Measurements from ENCODE around the gene QRFPR.

The QRFPR gene

GRCh38 chr4:121375262-121375661, 5.6 kb downstream of the QRFPR start:
- Histone ChIP-seq H3K9ac (ENCODE audit: insufficient read length, low read depth) (no peak overlapping the region), H3K36me3 (ENCODE audit: insufficient read depth, insufficient read length, low read length) (no peaks in the 10 kb centered on the region), H3K4me1 (ENCODE audit: insufficient read depth, insufficient read length) (no peaks in the 10 kb centered on the region), H3K27me3 (ENCODE audit: insufficient read depth, insufficient read length) (peaks cover 16% of the 10 kb centered on the region), H3K4me3 (ENCODE audit: insufficient read length, low read depth) (no peak overlapping the region), H3K9me3 (ENCODE audit: insufficient read depth, low read length) (no peaks in the 10 kb centered on the region)
- TF ChIP-seq YY1 (IDR thresholded peaks at IDR 0.05; ENCODE audit: insufficient read depth, insufficient read length) (no peak), SUZ12 (IDR thresholded peaks at IDR 0.05; ENCODE audit: extremely low read depth, insufficient read depth, insufficient read length) (no peak), ZNF274 (IDR thresholded peaks at IDR 0.05; ENCODE audit: low read depth, low read length) (no peak)
- DNase-seq (ENCODE audit: low read depth, low spot score) = no peak

DNA sequence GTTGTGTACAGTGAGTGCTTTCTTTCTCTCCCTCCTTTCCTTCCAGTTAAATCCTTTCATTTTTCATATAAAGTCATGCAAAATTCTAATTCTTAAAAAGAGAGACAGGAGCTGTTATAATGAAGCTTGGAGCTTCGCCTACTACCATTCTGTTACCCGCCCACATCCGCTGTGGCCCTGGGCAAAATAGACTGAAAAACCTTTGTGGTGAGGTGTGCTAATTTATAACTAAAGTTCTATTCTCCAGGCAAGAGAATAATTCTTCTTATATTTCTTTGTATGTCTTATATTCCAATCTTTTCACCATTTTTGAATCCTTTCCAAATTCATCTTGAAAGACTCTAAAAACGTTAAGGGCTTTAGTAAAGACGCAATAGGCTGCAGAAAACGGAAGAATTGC, 7.0 kb downstream of the QRFPR start:
- TF ChIP-seq YY1 (IDR thresholded peaks at IDR 0.05; ENCODE audit: insufficient read depth, insufficient read length) = no peak
- TF ChIP-seq ZNF274 (IDR thresholded peaks at IDR 0.05; ENCODE audit: low read depth, low read length) = no peak
- no peak for TF ChIP-seq SUZ12 (IDR thresholded peaks at IDR 0.05; ENCODE audit: extremely low read depth, insufficient read depth, insufficient read length)
- H3K4me3 ChIP-seq (ENCODE audit: insufficient read length, low read depth) = no peak overlapping the region
- no peak for DNase-seq (ENCODE audit: low read depth, low spot score)
- no peaks in the 10 kb centered on the region for H3K36me3 ChIP-seq (ENCODE audit: insufficient read depth, insufficient read length, low read length)
- H3K4me1 ChIP-seq (ENCODE audit: insufficient read depth, insufficient read length) = no peaks in the 10 kb centered on the region
- no peaks in the 10 kb centered on the region for H3K9me3 ChIP-seq (ENCODE audit: insufficient read depth, low read length)
- no peak overlapping the region for H3K9ac ChIP-seq (ENCODE audit: insufficient read length, low read depth)
- H3K27me3 ChIP-seq (ENCODE audit: insufficient read depth, insufficient read length) = peaks cover 2% of the 10 kb centered on the region

DNA sequence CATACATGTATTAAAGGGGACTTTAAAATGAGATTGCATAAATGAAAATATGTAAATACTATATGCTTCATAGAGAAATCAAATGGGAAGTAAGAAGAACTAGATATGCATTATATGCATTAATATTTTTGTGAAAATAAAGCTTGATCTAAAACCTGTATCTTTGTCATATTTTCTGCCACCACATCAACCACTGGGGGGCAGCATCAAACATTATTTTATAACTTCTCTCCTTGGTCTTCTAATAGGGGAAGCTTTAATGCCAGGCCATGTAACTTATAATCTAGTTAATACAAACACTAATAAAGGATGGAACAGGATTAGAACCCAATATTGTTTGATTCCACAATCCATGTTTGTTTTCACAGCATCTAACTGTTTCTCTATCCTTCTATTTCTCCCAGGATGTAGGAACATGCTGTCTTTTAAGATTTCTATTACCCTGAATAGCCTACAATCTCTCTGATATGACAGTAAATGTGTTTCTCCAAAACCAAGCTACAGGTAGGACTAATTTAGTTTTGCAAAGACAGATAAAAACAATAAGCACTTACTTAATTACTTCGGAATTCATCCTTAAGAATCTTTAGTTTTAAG, 10.0 kb downstream of the QRFPR start:
- no peak overlapping the region for H3K4me3 ChIP-seq (ENCODE audit: insufficient read length, low read depth)
- no peaks in the 10 kb centered on the region for H3K27me3 ChIP-seq (ENCODE audit: insufficient read depth, insufficient read length)
- no peaks in the 10 kb centered on the region for H3K9me3 ChIP-seq (ENCODE audit: insufficient read depth, low read length)
- TF ChIP-seq SUZ12 (IDR thresholded peaks at IDR 0.05; ENCODE audit: extremely low read depth, insufficient read depth, insufficient read length) (no peak), ZNF274 (IDR thresholded peaks at IDR 0.05; ENCODE audit: low read depth, low read length) (no peak), YY1 (IDR thresholded peaks at IDR 0.05; ENCODE audit: insufficient read depth, insufficient read length) (no peak)
- H3K36me3 ChIP-seq (ENCODE audit: insufficient read depth, insufficient read length, low read length) = no peaks in the 10 kb centered on the region
- no peak for DNase-seq (ENCODE audit: low read depth, low spot score)
- H3K9ac ChIP-seq (ENCODE audit: insufficient read length, low read depth) = no peak overlapping the region
- no peaks in the 10 kb centered on the region for H3K4me1 ChIP-seq (ENCODE audit: insufficient read depth, insufficient read length)

GRCh38 chr4:121360495-121360894, 20.3 kb downstream of the QRFPR start:
- H3K9ac ChIP-seq (ENCODE audit: insufficient read length, low read depth) = no peak overlapping the region
- H3K9me3 ChIP-seq (ENCODE audit: insufficient read depth, low read length) = no peaks in the 10 kb centered on the region
- no peaks in the 10 kb centered on the region for H3K4me1 ChIP-seq (ENCODE audit: insufficient read depth, insufficient read length)
- TF ChIP-seq ZNF274 (IDR thresholded peaks at IDR 0.05; ENCODE audit: low read depth, low read length) (no peak), YY1 (IDR thresholded peaks at IDR 0.05; ENCODE audit: insufficient read depth, insufficient read length) (no peak), SUZ12 (IDR thresholded peaks at IDR 0.05; ENCODE audit: extremely low read depth, insufficient read depth, insufficient read length) (no peak)
- no peaks in the 10 kb centered on the region for H3K36me3 ChIP-seq (ENCODE audit: insufficient read depth, insufficient read length, low read length)
- no peak overlapping the region for H3K4me3 ChIP-seq (ENCODE audit: insufficient read length, low read depth)
- H3K27me3 ChIP-seq (ENCODE audit: insufficient read depth, insufficient read length) = no peaks in the 10 kb centered on the region
- DNase-seq (ENCODE audit: low read depth, low spot score) = no peak

- no peaks in the 10 kb centered on the region for H3K27me3 ChIP-seq (ENCODE audit: insufficient read depth, insufficient read length)
- H3K9me3 ChIP-seq (ENCODE audit: insufficient read depth, low read length) = no peaks in the 10 kb centered on the region
- no peak overlapping the region for H3K4me3 ChIP-seq (ENCODE audit: insufficient read length, low read depth)
- no peaks in the 10 kb centered on the region for H3K4me1 ChIP-seq (ENCODE audit: insufficient read depth, insufficient read length)
- no peak for DNase-seq (ENCODE audit: low read depth, low spot score)
- H3K9ac ChIP-seq (ENCODE audit: insufficient read length, low read depth) = no peak overlapping the region
- no peak for TF ChIP-seq YY1 (IDR thresholded peaks at IDR 0.05; ENCODE audit: insufficient read depth, insufficient read length)
- H3K36me3 ChIP-seq (ENCODE audit: insufficient read depth, insufficient read length, low read length) = no peaks in the 10 kb centered on the region
These were observed 22.3 kb downstream of the QRFPR start for GRCh38 chr4:121358473-121358872.

DNA sequence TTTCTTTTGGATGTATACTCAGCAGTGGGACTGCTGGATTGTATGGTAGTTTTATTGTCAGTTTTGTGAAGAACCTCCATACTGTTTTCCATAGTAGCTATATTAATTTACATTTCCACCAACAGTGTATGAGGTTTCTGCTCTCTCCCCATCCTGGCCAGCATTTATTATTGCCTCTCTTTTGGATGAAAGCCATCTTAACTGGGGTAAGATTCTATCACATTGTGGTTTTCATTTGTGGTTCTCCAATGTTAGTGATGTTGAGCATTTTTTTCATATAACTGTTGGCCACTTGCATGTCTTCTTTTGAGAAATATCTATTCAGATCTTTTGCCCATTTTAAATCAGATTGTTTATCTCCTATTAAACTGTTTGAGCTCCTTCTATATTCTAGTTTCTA, 27.6 kb downstream of the QRFPR start:
- no peak for TF ChIP-seq ZNF274 (IDR thresholded peaks at IDR 0.05; ENCODE audit: low read depth, low read length)
- TF ChIP-seq SUZ12 (IDR thresholded peaks at IDR 0.05; ENCODE audit: extremely low read depth, insufficient read depth, insufficient read length) = no peak
- no peak for TF ChIP-seq YY1 (IDR thresholded peaks at IDR 0.05; ENCODE audit: insufficient read depth, insufficient read length)
- DNase-seq (ENCODE audit: low read depth, low spot score) = no peak
- H3K27me3 ChIP-seq (ENCODE audit: insufficient read depth, insufficient read length) = no peaks in the 10 kb centered on the region
- no peak overlapping the region for H3K9ac ChIP-seq (ENCODE audit: insufficient read length, low read depth)
- no peaks in the 10 kb centered on the region for H3K9me3 ChIP-seq (ENCODE audit: insufficient read depth, low read length)
- H3K36me3 ChIP-seq (ENCODE audit: insufficient read depth, insufficient read length, low read length) = no peaks in the 10 kb centered on the region
- H3K4me1 ChIP-seq (ENCODE audit: insufficient read depth, insufficient read length) = no peaks in the 10 kb centered on the region
- H3K4me3 ChIP-seq (ENCODE audit: insufficient read length, low read depth) = no peak overlapping the region

DNA sequence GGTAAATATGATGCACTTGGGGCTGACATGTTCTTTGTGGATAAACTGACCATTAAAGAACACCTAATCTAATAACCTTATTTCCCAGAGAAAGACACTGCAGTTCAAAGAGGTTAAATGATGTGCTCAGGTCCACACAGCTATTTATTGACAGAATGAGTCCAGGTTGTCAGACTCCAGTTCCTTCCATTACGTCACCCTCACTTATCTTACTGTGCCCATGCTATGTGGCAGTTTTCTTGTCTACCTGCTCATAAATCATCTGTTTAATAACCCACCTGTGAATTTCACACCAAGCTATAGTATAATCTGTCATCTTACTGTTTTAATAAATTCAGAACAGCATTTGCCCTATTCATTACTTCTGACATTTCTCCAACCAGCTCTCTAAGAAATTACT, 36.7 kb downstream of the QRFPR start:
- H3K4me3 ChIP-seq (ENCODE audit: insufficient read length, low read depth) = no peak overlapping the region
- no peaks in the 10 kb centered on the region for H3K36me3 ChIP-seq (ENCODE audit: insufficient read depth, insufficient read length, low read length)
- H3K9ac ChIP-seq (ENCODE audit: insufficient read length, low read depth) = no peak overlapping the region
- no peaks in the 10 kb centered on the region for H3K4me1 ChIP-seq (ENCODE audit: insufficient read depth, insufficient read length)
- no peaks in the 10 kb centered on the region for H3K9me3 ChIP-seq (ENCODE audit: insufficient read depth, low read length)
- no peak for DNase-seq (ENCODE audit: low read depth, low spot score)
- no peaks in the 10 kb centered on the region for H3K27me3 ChIP-seq (ENCODE audit: insufficient read depth, insufficient read length)
- TF ChIP-seq SUZ12 (IDR thresholded peaks at IDR 0.05; ENCODE audit: extremely low read depth, insufficient read depth, insufficient read length) (no peak), ZNF274 (IDR thresholded peaks at IDR 0.05; ENCODE audit: low read depth, low read length) (no peak), YY1 (IDR thresholded peaks at IDR 0.05; ENCODE audit: insufficient read depth, insufficient read length) (no peak)

All from NT2/D1 (cell line).